Epithelial cell of esophagus (primary cell): ENCODE results near the gene EGFLAM.
A peak's percentile ranks its signal among the peaks of the same experiment; 100 is the strongest.

ENCODE experiments used
- DNase-seq: peaks from one replicate; pipeline ENCODE4 v3.0.0; 2010; ENCODE audit warnings: low read depth
- H3K4me3 ChIP-seq: 2 replicates; pipeline ENCODE4 v1.5.1; 2011; ENCODE audit warnings: mild to moderate bottlenecking, low read length, control low read depth
- TF ChIP-seq, protein P1 (sequence below): IDR thresholded peaks from 2 replicates; pipeline ENCODE4 v1.5.1; 2011; ENCODE audit warnings: low read depth, mild to moderate bottlenecking, low read length, control low read depth, inconsistent platforms; ENCODE audit not compliant: insufficient read depth; ENCODE audit errors: missing control alignments

EGFLAM gene

DNA sequence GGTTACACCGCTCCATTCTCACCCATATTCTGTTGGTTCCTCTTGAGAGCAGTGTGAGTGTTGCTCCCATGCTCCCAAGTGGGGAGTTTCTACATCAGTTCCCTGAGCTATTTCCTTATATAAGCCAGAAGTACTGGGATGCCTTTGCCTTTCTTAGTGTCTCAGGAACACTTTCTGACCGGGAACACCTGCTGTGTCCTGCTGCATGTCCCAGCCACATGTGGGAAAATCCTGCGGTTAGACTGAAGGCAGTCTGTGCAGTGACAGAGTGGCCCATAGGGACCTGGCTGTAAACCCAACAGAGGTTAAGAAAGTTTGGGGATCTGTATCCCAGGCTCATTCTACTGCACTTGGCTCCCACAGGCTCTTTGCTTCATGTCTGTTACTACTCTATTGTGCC, 126.0 kb downstream of the EGFLAM start:
- TF ChIP-seq, protein P1, sequence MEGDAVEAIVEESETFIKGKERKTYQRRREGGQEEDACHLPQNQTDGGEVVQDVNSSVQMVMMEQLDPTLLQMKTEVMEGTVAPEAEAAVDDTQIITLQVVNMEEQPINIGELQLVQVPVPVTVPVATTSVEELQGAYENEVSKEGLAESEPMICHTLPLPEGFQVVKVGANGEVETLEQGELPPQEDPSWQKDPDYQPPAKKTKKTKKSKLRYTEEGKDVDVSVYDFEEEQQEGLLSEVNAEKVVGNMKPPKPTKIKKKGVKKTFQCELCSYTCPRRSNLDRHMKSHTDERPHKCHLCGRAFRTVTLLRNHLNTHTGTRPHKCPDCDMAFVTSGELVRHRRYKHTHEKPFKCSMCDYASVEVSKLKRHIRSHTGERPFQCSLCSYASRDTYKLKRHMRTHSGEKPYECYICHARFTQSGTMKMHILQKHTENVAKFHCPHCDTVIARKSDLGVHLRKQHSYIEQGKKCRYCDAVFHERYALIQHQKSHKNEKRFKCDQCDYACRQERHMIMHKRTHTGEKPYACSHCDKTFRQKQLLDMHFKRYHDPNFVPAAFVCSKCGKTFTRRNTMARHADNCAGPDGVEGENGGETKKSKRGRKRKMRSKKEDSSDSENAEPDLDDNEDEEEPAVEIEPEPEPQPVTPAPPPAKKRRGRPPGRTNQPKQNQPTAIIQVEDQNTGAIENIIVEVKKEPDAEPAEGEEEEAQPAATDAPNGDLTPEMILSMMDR = no peak
- DNase-seq = no peak
- H3K4me3 ChIP-seq = no peak overlapping the region

DNA sequence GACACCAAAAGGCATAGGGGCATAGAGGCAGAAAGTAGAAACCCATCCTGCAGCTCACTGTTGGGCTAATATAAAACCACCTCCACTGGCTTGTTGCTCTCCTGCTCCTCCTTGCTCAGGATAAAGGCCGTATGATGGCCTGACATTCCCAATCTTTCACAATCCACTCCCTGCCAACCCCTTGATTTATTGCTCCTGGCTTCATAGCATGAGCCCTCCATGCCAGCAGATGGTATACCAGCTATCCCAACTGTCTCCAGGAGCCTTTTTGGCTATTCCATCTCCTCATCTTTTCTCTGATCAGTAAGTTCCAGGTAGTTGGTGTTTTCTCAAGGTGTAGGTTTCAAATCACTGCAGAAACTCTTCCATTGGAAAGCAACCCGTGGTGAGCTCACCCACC, 128.8 kb downstream of the EGFLAM start:
- no peak overlapping the region for H3K4me3 ChIP-seq
- DNase-seq = no peak
- TF ChIP-seq, protein P1 = no peak

DNA sequence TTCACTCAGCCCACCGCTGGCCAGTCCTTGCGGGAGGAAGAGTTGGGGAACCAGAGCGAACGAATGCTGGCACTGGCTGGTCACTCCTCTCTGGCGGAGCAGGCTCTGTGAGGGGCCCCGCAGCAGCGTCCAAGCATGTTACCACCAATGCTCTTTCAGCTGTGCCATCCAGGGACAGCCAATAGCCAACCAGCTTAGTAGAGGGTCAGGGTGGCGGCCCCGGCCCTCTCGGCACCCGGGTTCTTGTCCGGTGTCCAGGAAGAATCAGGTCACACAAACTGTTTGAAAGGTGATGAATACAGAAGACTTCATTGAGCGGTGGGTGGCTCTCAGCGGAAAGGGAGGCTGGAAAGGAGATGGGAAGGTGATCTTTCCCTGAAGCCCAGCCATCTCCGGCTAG, 135.3 kb downstream of the EGFLAM start:
- no peak overlapping the region for H3K4me3 ChIP-seq
- DNase-seq = no peak
- TF ChIP-seq, protein P1 = no peak

DNA sequence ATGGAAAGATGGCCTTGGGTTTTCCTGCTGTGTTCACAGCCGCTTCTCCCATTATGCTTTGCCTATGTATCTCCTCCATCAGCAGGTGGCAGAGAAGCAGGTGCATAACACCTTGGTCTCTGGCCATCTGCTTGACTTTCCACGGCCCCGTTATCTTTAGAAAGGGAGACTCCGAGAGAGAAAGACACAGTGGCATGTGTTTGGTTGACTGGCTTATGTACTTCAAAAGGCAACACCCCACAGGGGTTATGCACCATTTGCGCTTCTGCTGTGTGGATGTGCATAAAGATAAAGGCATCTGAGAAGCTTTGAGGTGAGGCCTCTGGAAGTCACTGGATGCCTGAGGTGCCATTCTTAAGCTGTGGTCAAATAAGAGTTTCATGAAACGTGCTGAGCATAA, 138.4 kb downstream of the EGFLAM start:
- TF ChIP-seq, protein P1 = no peak
- no peak overlapping the region for H3K4me3 ChIP-seq
- DNase-seq = no peak

DNA sequence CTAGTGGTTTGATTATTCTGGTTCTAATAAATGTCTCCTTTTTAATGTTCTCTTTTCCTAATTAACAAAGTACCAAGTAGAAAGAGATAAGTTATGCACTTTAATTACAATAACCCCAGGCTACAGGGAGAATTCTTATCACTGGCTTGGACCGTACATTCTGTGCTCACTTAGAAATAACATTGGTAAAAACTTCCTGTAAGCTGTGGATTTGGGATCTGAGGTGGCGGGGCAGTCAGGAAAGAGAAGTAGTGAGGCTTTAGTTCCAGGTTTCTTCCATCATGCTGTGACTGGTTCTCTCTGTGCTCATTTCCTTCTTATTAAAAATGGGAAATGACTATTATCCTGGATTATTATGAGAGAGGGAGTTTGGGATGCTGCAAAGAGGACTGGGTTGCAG, 142.0 kb downstream of the EGFLAM start:
- TF ChIP-seq, protein P1 = no peak
- DNase-seq = no peak
- no peak overlapping the region for H3K4me3 ChIP-seq

DNA sequence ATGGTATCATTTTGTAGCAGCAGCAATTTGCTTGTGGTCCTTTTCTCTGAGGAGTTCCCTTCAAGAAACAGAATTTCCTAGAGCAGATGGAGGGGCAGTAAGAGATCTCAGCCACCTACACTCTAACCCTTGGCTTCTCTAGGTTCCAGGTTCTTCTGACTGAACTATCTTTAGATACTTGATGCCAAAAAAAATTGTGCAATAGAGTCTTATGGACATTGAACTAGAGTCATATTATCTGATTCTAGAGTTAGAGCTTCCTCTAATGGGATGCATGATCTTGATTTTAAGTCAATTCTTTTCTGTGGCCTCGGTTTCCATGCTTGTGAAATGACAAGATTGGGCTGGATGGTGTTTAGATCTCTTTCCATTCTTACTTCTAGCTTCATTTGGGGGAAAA, 142.8 kb downstream of the EGFLAM start:
- no peak for DNase-seq
- no peak overlapping the region for H3K4me3 ChIP-seq
- TF ChIP-seq, protein P1 = no peak

DNA sequence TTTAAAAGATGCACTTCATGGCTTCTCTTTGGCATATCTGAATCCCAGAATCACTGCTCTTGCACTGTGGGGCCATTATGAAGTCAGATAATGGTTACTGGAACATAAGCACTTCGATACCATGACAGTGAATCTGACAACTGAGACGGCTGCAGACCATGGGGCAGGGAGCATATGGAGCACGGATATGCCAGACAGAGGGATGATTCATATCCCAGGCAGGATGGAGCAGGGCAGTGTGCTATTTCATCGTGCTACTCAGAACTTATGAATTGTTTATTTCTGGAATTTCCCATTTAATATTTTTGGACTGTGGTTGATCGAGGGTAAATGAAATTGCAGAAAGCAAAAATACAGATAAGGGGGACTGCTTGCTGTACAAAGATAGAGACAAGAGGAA, 145.0 kb downstream of the EGFLAM start:
- peak; percentile 43 for DNase-seq
- TF ChIP-seq, protein P1 = no peak
- no peak overlapping the region for H3K4me3 ChIP-seq
